GM23338 (cell line): ENCODE data around the gene PPP1R15B. TPM values are rescaled to one million over a fixed set of nuclear protein-coding genes. Genes with fewer than 3 reads are reported as not detected.

Experiments used
- ATAC-seq: fragments of 200-7000 bp; cut with Tn5 transposase; 3 replicates; pipeline ENCODE4 v1.9.1; 2020
- DNase-seq: peaks from one replicate; pipeline ENCODE4 v3.0.0-alpha.2; 2015; ENCODE audit warnings: low spot score
- H2AFZ ChIP-seq: fragments of 200-600 bp; sonication (generic); 2 replicates; pipeline ENCODE4 v1.8.0; 2016; ENCODE audit warnings: antibody characterized with exemption, mild to moderate bottlenecking, moderate library complexity
- H3F3A ChIP-seq: fragments of 200-600 bp; sonication (generic); replicated peaks from 2 replicates; pipeline ENCODE4 v1.8.0; 2017; ENCODE audit warnings: antibody characterized with exemption, mixed run types, low read depth
- H3K27ac ChIP-seq: fragments of 200-600 bp; sonication (generic); 2 replicates; pipeline ENCODE4 v1.6.1; 2016; ENCODE audit warnings: low read depth
- H3K27me3 ChIP-seq: fragments of 200-600 bp; sonication (generic); 2 replicates; pipeline ENCODE4 v1.8.0; 2016; ENCODE audit warnings: mild to moderate bottlenecking, mixed run types, moderate library complexity; ENCODE audit not compliant: insufficient read depth
- H3K36me3 ChIP-seq: fragments of 200-600 bp; sonication (generic); 2 replicates; pipeline ENCODE4 v1.8.0; 2016; ENCODE audit warnings: mild to moderate bottlenecking; ENCODE audit not compliant: insufficient read depth
- H3K4me1 ChIP-seq: fragments of 200-600 bp; sonication (generic); 2 replicates; pipeline ENCODE4 v1.8.0; 2016; ENCODE audit warnings: mild to moderate bottlenecking, moderate library complexity; ENCODE audit not compliant: insufficient read depth
- H3K4me2 ChIP-seq: fragments of 200-600 bp; sonication (generic); 2 replicates; pipeline ENCODE4 v1.7.1; 2017; ENCODE audit warnings: mixed run types
- H3K4me3 ChIP-seq: fragments of 200-600 bp; sonication (generic); 2 replicates; pipeline ENCODE4 v1.6.1; 2016; ENCODE audit warnings: mixed run types
- H3K79me2 ChIP-seq: fragments of 200-600 bp; sonication (generic); replicated peaks from 2 replicates; pipeline ENCODE4 v1.8.0; 2017; ENCODE audit warnings: mild to moderate bottlenecking; ENCODE audit not compliant: insufficient read depth
- H3K9me2 ChIP-seq: fragments of 200-600 bp; sonication (generic); 2 replicates; pipeline ENCODE4 v1.8.0; 2017; ENCODE audit not compliant: insufficient read depth
- H4K20me1 ChIP-seq: fragments of 200-600 bp; sonication (generic); replicated peaks from 2 replicates; pipeline ENCODE4 v1.8.0; 2017; ENCODE audit warnings: mild to moderate bottlenecking; ENCODE audit not compliant: insufficient read depth
- H3K27ac Mint-ChIP-seq: 2 replicates; pipeline ENCODE4 v1.8.0; 2020; ENCODE audit warnings: inconsistent platforms, mild to moderate bottlenecking, moderate library complexity, mixed read lengths
- H3K27me3 Mint-ChIP-seq: 3 replicates; pipeline ENCODE4 v1.8.0; 2022; ENCODE audit warnings: low read depth, mild to moderate bottlenecking, moderate library complexity, mixed read lengths, inconsistent platforms; ENCODE audit not compliant: insufficient read depth, poor library complexity
- H3K36me3 Mint-ChIP-seq: 3 replicates; pipeline ENCODE4 v1.8.0; 2021; ENCODE audit warnings: low read depth, mild to moderate bottlenecking, inconsistent platforms, moderate library complexity, mixed read lengths
- H3K4me1 Mint-ChIP-seq: 3 replicates; pipeline ENCODE4 v1.8.0; 2020; ENCODE audit warnings: mild to moderate bottlenecking, inconsistent platforms, mixed read lengths
- H3K4me3 Mint-ChIP-seq: 3 replicates; pipeline ENCODE4 v1.8.0; 2021; ENCODE audit warnings: moderate library complexity, mild to moderate bottlenecking, inconsistent platforms, mixed read lengths
- H3K9me3 Mint-ChIP-seq: 3 replicates; pipeline ENCODE4 v1.8.0; 2020; ENCODE audit warnings: moderate library complexity, mild to moderate bottlenecking, inconsistent platforms, mixed read lengths
- ETS1 ChIP-seq: IDR thresholded peaks from 2 replicates; pipeline ENCODE4 v1.6.1; 2016; ENCODE audit warnings: antibody characterized with exemption
- EZH2 ChIP-seq: fragments of 200-600 bp; sonication (generic); IDR thresholded peaks from one replicate; pipeline ENCODE4 v1.8.0; 2017; ENCODE audit warnings: antibody characterized with exemption, mild to moderate bottlenecking, low read depth; ENCODE audit not compliant: unreplicated experiment
- EZH2phosphoT487 ChIP-seq: fragments of 200-600 bp; sonication (generic); IDR thresholded peaks from one replicate; pipeline ENCODE4 v1.8.1; 2018; ENCODE audit warnings: antibody characterized with exemption; ENCODE audit not compliant: unreplicated experiment
- ZNF114 ChIP-seq: fragments of 250-450 bp; sonication (Bioruptor Pico); IDR thresholded peaks from 2 replicates; pipeline ENCODE4 v1.5.0; 2020; ENCODE audit warnings: mild to moderate bottlenecking, moderate library complexity
- ZNF462 ChIP-seq: fragments of 250-450 bp; sonication (Bioruptor Pico); IDR thresholded peaks from 2 replicates; pipeline ENCODE4 v1.5.0; 2020; ENCODE audit warnings: mild to moderate bottlenecking, moderate library complexity
- polyA plus RNA-seq: library from polyadenylated mRNA; unstranded; fragments of >200 nt; fragmentation: Nextera tagmentation; extraction: Ambion mirVana; gene quantifications from 2 replicates; pipeline ENCODE4 v1.2.1, GENCODE V29; 2016
- total RNA-seq: library from RNA; depleted of rRNA; stranded (reverse); fragments of >200 nt; shearing (Covaris generic); gene quantifications from 2 replicates; pipeline ENCODE4 v1.2.3, GENCODE V29; 2014
- TF ChIP-seq, protein P1 (sequence below), 2 experiments: fragments of 200-600 bp in 1 of 2; sonication (generic) in 1 of 2; conservative IDR thresholded peaks; 2 replicates each; pipeline versions ENCODE4 v1.5.1 to v1.6.1; 2016 to 2017; ENCODE audit warnings: antibody characterized with exemption in 2 of 2, low read depth in 2 of 2, mild to moderate bottlenecking in 2 of 2, moderate library complexity in 1 of 2

PPP1R15B gene
- total and polyA plus RNA-seq, 2 experiments from 2014 or later, result 17.3 to 64.3 TPM

GRCh38 chr1:204456826-204457442 lies 45.3 kb upstream of the PPP1R15B start (continued):
- TF ChIP-seq EZH2phosphoT487 (no peak), ZNF114 (CRISPR knock-in tag) (no peak), EZH2 (no peak)
- TF ChIP-seq, protein P1, sequence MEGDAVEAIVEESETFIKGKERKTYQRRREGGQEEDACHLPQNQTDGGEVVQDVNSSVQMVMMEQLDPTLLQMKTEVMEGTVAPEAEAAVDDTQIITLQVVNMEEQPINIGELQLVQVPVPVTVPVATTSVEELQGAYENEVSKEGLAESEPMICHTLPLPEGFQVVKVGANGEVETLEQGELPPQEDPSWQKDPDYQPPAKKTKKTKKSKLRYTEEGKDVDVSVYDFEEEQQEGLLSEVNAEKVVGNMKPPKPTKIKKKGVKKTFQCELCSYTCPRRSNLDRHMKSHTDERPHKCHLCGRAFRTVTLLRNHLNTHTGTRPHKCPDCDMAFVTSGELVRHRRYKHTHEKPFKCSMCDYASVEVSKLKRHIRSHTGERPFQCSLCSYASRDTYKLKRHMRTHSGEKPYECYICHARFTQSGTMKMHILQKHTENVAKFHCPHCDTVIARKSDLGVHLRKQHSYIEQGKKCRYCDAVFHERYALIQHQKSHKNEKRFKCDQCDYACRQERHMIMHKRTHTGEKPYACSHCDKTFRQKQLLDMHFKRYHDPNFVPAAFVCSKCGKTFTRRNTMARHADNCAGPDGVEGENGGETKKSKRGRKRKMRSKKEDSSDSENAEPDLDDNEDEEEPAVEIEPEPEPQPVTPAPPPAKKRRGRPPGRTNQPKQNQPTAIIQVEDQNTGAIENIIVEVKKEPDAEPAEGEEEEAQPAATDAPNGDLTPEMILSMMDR (conservative IDR thresholded peaks at IDR 0.05; ENCODE audit: low read depth in 2 of 2), result no peak

- Mint-ChIP-seq H3K4me1 (peaks cover 58% of the 10 kb centered on the region), H3K27me3 (peaks cover 15% of the 10 kb centered on the region), H3K27ac (no peak overlapping the region), H3K9me3 (no peaks in the 10 kb centered on the region), H3K4me3 (no peak overlapping the region), H3K36me3 (peaks cover 34% of the 10 kb centered on the region)
- no peaks in the 10 kb centered on the region for H3K27me3 ChIP-seq
- peaks cover 9% of the 10 kb centered on the region; the same call in 1 of the 2 replicates for H3K36me3 ChIP-seq
- no peaks in the 10 kb centered on the region for H3K9me2 ChIP-seq
- H4K20me1 ChIP-seq, result no peaks in the 10 kb centered on the region
- H3K27ac ChIP-seq, result no peak overlapping the region
- H3K4me3 ChIP-seq, result no peak overlapping the region
- 0 out of 2 replicates have a peak, but pooled peaks cover 7% of the 10 kb centered on the region for H3F3A ChIP-seq
- DNase-seq (no peak), ATAC-seq (no peak; the same call in 2 of the 3 replicates)
- peak overlapping the region; percentile 60 for H3K4me2 ChIP-seq
- no peak overlapping the region for H2AFZ ChIP-seq
- no peak for TF ChIP-seq ETS1
- TF ChIP-seq ZNF462 (CRISPR knock-in tag), result no peak
- peaks cover 37% of the 10 kb centered on the region for H3K4me1 ChIP-seq
- H3K79me2 ChIP-seq, result no peaks in the 10 kb centered on the region
These were observed 44.2 kb upstream of the PPP1R15B start for GRCh38 chr1:204455831-204456145.
